PFSK-1 (cell line): Measurements from ENCODE around the gene TERT.

Source experiments
- FOXP2 ChIP-seq: optimal IDR thresholded peaks from 2 replicates; pipeline ENCODE3; 2011; ENCODE audit warnings: borderline replicate concordance, control low read depth, inconsistent platforms; ENCODE audit not compliant: insufficient read depth; ENCODE audit errors: extremely low read length, extremely low read depth
- POLR2AphosphoS5 ChIP-seq: IDR thresholded peaks from 2 replicates; pipeline ENCODE4 v1.6.1; 2012; ENCODE audit warnings: low read depth, mild to moderate bottlenecking, control low read depth, low read length, moderate library complexity
- SIN3A ChIP-seq: IDR thresholded peaks from 2 replicates; pipeline ENCODE4 v1.6.1; 2012; ENCODE audit warnings: mild to moderate bottlenecking, low read length, moderate library complexity, borderline replicate concordance; ENCODE audit not compliant: insufficient read depth
- TAF1 ChIP-seq: IDR thresholded peaks from 2 replicates; pipeline ENCODE4 v1.6.1; 2012; ENCODE audit warnings: low read length, control low read depth, borderline replicate concordance; ENCODE audit not compliant: insufficient read depth
- TF ChIP-seq, protein P1 (sequence below), 2 experiments: IDR thresholded peaks; 2 replicates each; pipeline versions ENCODE4 v1.6.1 to v1.8.0; 2011 to 2012; ENCODE audit warnings: low read depth in 2 of 2, low read length in 2 of 2, control low read depth in 1 of 2, inconsistent platforms in 1 of 2, mild to moderate bottlenecking in 1 of 2, moderate library complexity in 1 of 2; ENCODE audit not compliant: insufficient read depth in 1 of 2

Gene TERT

DNA sequence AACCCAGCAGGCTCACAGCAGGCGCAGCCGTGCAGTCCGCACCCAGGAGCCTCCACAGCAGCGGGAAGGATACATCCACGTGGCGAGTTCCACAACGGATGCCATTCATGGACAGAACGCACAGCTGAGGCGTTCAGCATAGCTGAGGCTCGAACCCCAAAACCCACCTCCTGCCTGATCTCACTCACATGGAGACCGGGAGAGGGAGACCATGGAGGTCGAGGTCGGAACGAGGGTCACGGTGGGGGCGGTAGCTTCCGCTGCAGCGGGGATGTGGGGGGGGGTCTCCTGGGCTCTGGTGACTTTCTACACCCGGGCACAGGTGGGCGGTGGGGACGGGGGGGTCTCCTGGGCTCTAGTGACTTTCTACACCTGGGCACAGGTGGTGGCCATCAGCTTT lies 17.5 kb downstream of the TERT start:
- no peak for TF ChIP-seq FOXP2
- TF ChIP-seq POLR2AphosphoS5: no peak
- TF ChIP-seq TAF1: no peak
- no peak for TF ChIP-seq SIN3A
- TF ChIP-seq, protein P1, sequence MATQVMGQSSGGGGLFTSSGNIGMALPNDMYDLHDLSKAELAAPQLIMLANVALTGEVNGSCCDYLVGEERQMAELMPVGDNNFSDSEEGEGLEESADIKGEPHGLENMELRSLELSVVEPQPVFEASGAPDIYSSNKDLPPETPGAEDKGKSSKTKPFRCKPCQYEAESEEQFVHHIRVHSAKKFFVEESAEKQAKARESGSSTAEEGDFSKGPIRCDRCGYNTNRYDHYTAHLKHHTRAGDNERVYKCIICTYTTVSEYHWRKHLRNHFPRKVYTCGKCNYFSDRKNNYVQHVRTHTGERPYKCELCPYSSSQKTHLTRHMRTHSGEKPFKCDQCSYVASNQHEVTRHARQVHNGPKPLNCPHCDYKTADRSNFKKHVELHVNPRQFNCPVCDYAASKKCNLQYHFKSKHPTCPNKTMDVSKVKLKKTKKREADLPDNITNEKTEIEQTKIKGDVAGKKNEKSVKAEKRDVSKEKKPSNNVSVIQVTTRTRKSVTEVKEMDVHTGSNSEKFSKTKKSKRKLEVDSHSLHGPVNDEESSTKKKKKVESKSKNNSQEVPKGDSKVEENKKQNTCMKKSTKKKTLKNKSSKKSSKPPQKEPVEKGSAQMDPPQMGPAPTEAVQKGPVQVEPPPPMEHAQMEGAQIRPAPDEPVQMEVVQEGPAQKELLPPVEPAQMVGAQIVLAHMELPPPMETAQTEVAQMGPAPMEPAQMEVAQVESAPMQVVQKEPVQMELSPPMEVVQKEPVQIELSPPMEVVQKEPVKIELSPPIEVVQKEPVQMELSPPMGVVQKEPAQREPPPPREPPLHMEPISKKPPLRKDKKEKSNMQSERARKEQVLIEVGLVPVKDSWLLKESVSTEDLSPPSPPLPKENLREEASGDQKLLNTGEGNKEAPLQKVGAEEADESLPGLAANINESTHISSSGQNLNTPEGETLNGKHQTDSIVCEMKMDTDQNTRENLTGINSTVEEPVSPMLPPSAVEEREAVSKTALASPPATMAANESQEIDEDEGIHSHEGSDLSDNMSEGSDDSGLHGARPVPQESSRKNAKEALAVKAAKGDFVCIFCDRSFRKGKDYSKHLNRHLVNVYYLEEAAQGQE (IDR thresholded peaks at IDR 0.05; ENCODE audit: insufficient read depth in 1 of 2, low read depth in 2 of 2, low read length in 2 of 2): no peak

DNA sequence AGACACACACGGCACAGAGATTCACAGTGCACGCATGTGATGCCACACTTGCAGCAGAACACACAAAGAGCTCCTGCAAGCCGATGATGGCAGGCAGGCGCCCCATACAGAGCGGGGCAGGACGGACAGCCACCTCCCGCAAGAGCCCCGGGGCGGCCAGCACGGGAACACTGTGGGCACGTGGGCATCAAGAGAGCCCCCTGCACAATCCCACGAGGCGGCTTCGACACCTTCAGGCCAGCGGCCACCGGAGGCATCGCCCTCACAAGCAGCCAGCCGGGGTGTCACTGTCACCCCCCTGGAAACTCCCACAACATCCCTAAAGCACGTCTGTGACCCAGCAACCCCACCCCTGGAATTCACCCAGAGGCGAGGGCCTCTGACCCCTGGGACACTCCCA lies 17.9 kb downstream of the TERT start:
- TF ChIP-seq POLR2AphosphoS5: no peak

GRCh38 chr5:1274471-1274870 lies 20.4 kb downstream of the TERT start:
- TF ChIP-seq POLR2AphosphoS5 (no peak), TAF1 (no peak), FOXP2 (no peak), SIN3A (no peak)
- TF ChIP-seq, protein P1 (IDR thresholded peaks at IDR 0.05; ENCODE audit: insufficient read depth in 1 of 2, low read depth in 2 of 2, low read length in 2 of 2): no peak

GRCh38 chr5:1273745-1274144 lies 21.1 kb downstream of the TERT start:
- no peak for TF ChIP-seq POLR2AphosphoS5
- no peak for TF ChIP-seq FOXP2
- TF ChIP-seq TAF1: no peak
- TF ChIP-seq, protein P1 (IDR thresholded peaks at IDR 0.05; ENCODE audit: insufficient read depth in 1 of 2, low read depth in 2 of 2, low read length in 2 of 2): no peak
- TF ChIP-seq SIN3A: no peak

DNA sequence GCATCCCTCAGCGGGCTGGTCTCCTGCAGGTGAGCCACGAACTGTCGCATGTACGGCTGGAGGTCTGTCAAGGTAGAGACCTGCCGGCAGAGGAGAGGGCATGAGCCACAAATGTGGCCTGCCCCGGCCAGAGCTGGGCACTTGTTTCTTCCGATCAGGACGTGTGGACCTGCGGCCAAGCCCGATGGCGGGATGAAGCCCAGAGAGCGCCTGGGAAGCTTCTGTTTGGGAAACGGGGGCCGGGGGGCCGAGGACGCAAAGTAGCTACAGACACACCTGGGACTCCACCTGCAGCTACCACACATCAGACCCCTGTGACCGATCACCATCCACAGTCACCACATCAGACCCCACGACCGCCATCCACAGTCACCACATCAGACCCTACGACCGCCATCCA lies 22.7 kb downstream of the TERT start:
- no peak for TF ChIP-seq TAF1
- TF ChIP-seq SIN3A: no peak
- TF ChIP-seq FOXP2: no peak
- TF ChIP-seq POLR2AphosphoS5: no peak
- TF ChIP-seq, protein P1 (IDR thresholded peaks at IDR 0.05; ENCODE audit: insufficient read depth in 1 of 2, low read depth in 2 of 2, low read length in 2 of 2): no peak
